Pancreas (tissue), 10 donors: Measurements from ENCODE around the gene IQCN. TPM values are rescaled to one million over a fixed set of nuclear protein-coding genes. Genes with fewer than 3 reads are reported as not detected.
A peak's percentile ranks its signal among the peaks of the same experiment; 100 is the strongest.

ENCODE experiments used
- ATAC-seq, 4 donors: fragments of 200-7000 bp; cut with Tn5 transposase; one replicate each; pipeline versions ENCODE4 v1.8.0 to v1.9.1; 2020; ENCODE audit warnings: mild to moderate bottlenecking in 4 of 4, moderate library complexity in 4 of 4
- DNase-seq, 6 donors: peaks; one replicate each; pipeline ENCODE4 v3.0.0-alpha.2; 2020
- FAIRE-seq: peaks from 2 replicates; lab custom pipeline; 2012; peaks lifted over from hg19 to GRCh38; lab: Jason Lieb, UNC
- H3K27ac ChIP-seq, 4 donors: fragments of 200-600 bp; sonication (generic); 1 replicate in 3 of 4; 2 replicates in 1 of 4; pipeline versions ENCODE4 v1.5.0 to v1.8.0; 2020
- H3K27me3 ChIP-seq, 4 donors: fragments of 200-600 bp; one replicate each; pipeline ENCODE4 v1.8.0; 2021
- H3K36me3 ChIP-seq, 3 donors: fragments of 200-600 bp; sonication (generic) in 1 of 3; one replicate each; pipeline versions ENCODE4 v1.5.0 to v1.8.0; 2020 to 2021
- H3K4me1 ChIP-seq, 3 donors: fragments of 200-600 bp; one replicate each; pipeline ENCODE4 v1.8.0; 2021
- H3K4me3 ChIP-seq, 4 donors: fragments of 200-600 bp; sonication (generic) in 2 of 4; one replicate each; pipeline versions ENCODE4 v1.5.0 to v1.8.0; 2020 to 2021
- H3K9me3 ChIP-seq, 4 donors: fragments of 200-600 bp; one replicate each; pipeline ENCODE4 v1.8.0; 2021
- WGBS, 2 donors: extraction: QIAGEN DNeasy Blood & Tissue Kit; methylation state at CpG; one replicate each; pipeline ENCODE4 v1.1.7; 2013; 5-methylcytosine and 5-hydroxymethylcytosine counted together
- intact Hi-C, 3 donors: fragments of 100-400 bp; cut with DNase I; formaldehyde crosslinking; loops; one replicate each; pipeline versions ENCODE4 v1.11.1 to v1.14.2; 2022
- polyA plus RNA-seq, 2 donors: library from polyadenylated mRNA; stranded (reverse); fragments of 200-250 nt; gene quantifications; one replicate each; pipeline ENCODE4 v1.2.3, GENCODE V29; 2013
- total RNA-seq, 6 donors: library from RNA; stranded (reverse); fragmentation: NEBNext Ultra II Directional in 4 of 6; extraction: Animal tissue kit (Norgen Biotek cat#: 25700) in 4 of 6; gene quantifications; one replicate each; pipeline versions ENCODE4 v1.2.1 to v1.2.4, GENCODE V29; 2021 to 2023
- TF ChIP-seq, protein P1 (sequence below), 4 donors: fragments of 200-600 bp; sonication (generic) in 3 of 4; IDR thresholded peaks; one replicate each; pipeline versions ENCODE4 v1.5.0 to v1.8.0; 2021; ENCODE audit warnings: antibody characterized with exemption in 4 of 4
- donor health status: healthy with polysubstance abuse.
- donor health status: DM: no; HTN: no; CAD: no; lungs with moderate emphysema.
- donor health status: DM: no; HTN: no; CAD: no.
- donor health status: control.
- donor health status: control.
- donor health status: Bipolar disorder and iron deficiency.
- donor health status: DM: yes; HTN: yes; CAD: no.
- donor health status: DM: no; HTN: no; CAD: no.
- donor health status: DM: no; HTN: no; CAD: no.
- donor health status: DM: yes; HTN: yes; CAD: no.

Gene IQCN
- total and polyA plus RNA-seq, 8 donors: 1.0 to 25.3 (median 3.2) TPM

GRCh38 chr19:18307271-18307681, 33.0 kb upstream of the IQCN start:
- intact Hi-C loops: no loop called here
- no peaks in the 10 kb centered on the region for H3K4me1 ChIP-seq
- no peaks in the 10 kb centered on the region for H3K9me3 ChIP-seq
- no peak overlapping the region for H3K4me3 ChIP-seq
- ATAC-seq (no peak), FAIRE-seq (no peak), DNase-seq (no peak)
- H3K36me3 ChIP-seq: peaks cover 0 to 9% (median 0%) of the 10 kb centered on the region in 3 donors
- TF ChIP-seq, protein P1, sequence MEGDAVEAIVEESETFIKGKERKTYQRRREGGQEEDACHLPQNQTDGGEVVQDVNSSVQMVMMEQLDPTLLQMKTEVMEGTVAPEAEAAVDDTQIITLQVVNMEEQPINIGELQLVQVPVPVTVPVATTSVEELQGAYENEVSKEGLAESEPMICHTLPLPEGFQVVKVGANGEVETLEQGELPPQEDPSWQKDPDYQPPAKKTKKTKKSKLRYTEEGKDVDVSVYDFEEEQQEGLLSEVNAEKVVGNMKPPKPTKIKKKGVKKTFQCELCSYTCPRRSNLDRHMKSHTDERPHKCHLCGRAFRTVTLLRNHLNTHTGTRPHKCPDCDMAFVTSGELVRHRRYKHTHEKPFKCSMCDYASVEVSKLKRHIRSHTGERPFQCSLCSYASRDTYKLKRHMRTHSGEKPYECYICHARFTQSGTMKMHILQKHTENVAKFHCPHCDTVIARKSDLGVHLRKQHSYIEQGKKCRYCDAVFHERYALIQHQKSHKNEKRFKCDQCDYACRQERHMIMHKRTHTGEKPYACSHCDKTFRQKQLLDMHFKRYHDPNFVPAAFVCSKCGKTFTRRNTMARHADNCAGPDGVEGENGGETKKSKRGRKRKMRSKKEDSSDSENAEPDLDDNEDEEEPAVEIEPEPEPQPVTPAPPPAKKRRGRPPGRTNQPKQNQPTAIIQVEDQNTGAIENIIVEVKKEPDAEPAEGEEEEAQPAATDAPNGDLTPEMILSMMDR (IDR thresholded peaks at IDR 0.05): no peak
- H3K27ac ChIP-seq: no peak overlapping the region
- WGBS, 2 donors: 92 to 93% methylated on average over 19 of the region's 19 CpGs
- H3K27me3 ChIP-seq: no peaks in the 10 kb centered on the region

- H3K36me3 ChIP-seq: peaks cover 0 to 9% (median 0%) of the 10 kb centered on the region in 3 donors
- FAIRE-seq (no peak), ATAC-seq (no peak), DNase-seq (no peak)
- H3K4me1 ChIP-seq: no peaks in the 10 kb centered on the region
- H3K4me3 ChIP-seq: no peak overlapping the region
- no peaks in the 10 kb centered on the region for H3K27me3 ChIP-seq
- no peak overlapping the region for H3K27ac ChIP-seq
- TF ChIP-seq, protein P1 (IDR thresholded peaks at IDR 0.05): no peak
- H3K9me3 ChIP-seq: no peaks in the 10 kb centered on the region
- WGBS, 2 donors: 83 to 90% methylated on average over 14 of the region's 14 CpGs
- intact Hi-C loops: no loop called here
These were observed 32.6 kb upstream of the IQCN start for GRCh38 chr19:18306888-18307260.

- peaks cover 0 to 9% (median 0%) of the 10 kb centered on the region in 3 donors for H3K36me3 ChIP-seq
- FAIRE-seq: no peak
- no peak overlapping the region for H3K4me3 ChIP-seq
- TF ChIP-seq, protein P1 (IDR thresholded peaks at IDR 0.05): no peak
- H3K27me3 ChIP-seq: no peaks in the 10 kb centered on the region
- no peaks in the 10 kb centered on the region for H3K4me1 ChIP-seq
- WGBS, 2 donors: 88 to 91% methylated on average over 25 to 26 of the region's 26 CpGs
- no peak for DNase-seq
- no peak for ATAC-seq
- intact Hi-C loops: no loop called here
- no peak overlapping the region for H3K27ac ChIP-seq
- H3K9me3 ChIP-seq: no peaks in the 10 kb centered on the region
These were observed 32.1 kb upstream of the IQCN start for GRCh38 chr19:18306209-18306887.

GRCh38 chr19:18304458-18305310, 30.4 kb upstream of the IQCN start:
- no peaks in the 10 kb centered on the region for H3K9me3 ChIP-seq
- DNase-seq: peak; percentile 43 to 73 (median 68)
- no peak for FAIRE-seq
- H3K27ac ChIP-seq: peak overlapping the region; percentile 71 to 91 (median 84)
- H3K36me3 ChIP-seq: peaks cover 0 to 8% (median 0%) of the 10 kb centered on the region in 3 donors
- no peaks in the 10 kb centered on the region for H3K4me1 ChIP-seq
- intact Hi-C loops: no loop called here
- no peaks in the 10 kb centered on the region for H3K27me3 ChIP-seq
- H3K4me3 ChIP-seq: peak overlapping the region in 1 of 4 donors; percentile 26
- 40 to 41% methylated on average over 29 of the region's 29 CpGs for WGBS, 2 donors
- peak; percentile 46 to 84 (median 77) for ATAC-seq
- TF ChIP-seq, protein P1 (IDR thresholded peaks at IDR 0.05): no peak
